GOT3 (cell line): ENCODE results near the gene TSHZ1.

ENCODE experiments used
- DNase-seq: peaks from one replicate; lab custom pipeline; 2025; ENCODE audit warnings: mixed read lengths; lab: John Stamatoyannopoulos, UW

The TSHZ1 gene

DNA sequence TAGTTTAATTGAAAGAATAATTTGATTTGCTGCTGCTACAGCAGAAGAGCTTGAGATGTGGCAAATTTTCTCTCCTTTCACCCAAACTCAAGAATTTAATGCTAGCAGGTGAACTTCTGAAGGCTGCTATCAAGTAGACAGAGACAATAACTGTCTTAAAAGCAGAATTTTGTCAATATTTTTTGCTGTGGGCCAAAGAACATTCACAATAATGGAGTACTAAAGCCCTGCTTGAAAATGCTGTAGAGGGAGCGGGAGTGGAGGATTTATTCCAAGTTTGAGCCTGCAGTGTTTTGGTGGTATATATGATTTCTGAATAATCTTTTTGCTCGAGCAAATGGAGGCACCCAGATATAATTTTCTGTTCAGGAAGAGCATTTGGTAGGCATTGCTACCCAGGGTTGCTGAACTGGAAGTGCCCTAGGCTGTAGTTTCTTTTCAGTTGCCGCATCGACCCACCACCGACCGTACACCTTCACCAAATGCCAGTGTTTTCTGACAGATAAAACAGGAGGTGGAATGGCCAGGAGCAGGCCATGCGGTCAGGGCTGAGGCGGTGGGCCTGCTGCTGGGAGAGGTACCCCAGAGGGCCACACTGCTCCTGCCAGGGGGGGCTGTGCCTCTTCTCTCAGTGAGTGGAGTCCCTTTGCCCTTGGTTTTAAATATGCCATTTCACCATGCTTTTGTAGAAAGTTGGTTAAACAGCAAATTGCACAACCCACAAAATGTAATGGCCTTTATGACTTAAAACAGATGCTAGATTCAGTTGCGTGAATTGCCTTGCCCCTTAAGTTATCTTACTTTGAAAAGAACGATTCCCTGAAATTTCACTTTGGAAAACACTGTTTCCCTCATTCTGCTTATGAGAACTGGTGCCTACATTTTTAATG, 36.4 kb downstream of the TSHZ1 start:
- DNase-seq = no peak

DNA sequence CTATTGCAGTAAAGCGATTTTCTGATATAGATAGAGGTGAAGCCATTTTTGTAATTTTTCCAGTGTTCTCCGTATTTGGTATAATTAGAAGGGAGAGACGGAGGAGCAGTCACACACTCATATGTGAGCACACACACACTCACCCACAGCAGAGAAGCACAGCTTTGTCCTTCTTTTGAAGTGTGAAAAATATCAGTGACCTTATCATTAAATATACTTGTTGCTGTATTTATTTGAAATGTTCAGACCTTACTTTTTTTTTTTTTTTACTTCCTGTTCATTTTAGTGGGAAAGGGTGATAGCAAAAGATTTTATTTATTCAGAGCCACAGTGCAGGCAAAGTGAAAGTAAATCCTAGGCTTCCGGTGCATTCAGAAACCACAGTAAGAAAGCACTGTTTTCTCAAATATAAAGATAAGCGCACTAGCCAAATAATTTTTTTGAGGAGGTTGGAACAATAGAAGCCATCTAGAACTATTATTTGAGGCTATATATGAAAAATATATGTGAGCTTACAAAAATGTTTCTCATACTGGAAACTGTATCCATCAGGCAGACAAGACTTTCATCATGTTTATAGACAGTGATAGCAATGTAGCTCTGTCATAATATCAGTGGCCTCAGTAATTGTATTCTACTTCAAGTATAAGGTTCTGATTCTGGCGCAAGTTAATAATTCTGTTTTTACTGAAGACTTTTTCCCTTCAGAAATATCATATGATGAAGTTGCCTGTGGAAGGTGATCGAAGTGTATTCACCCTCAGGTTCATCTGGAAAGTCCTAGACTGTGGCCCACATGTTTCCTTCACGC, 37.2 kb downstream of the TSHZ1 start:
- no peak for DNase-seq

DNA sequence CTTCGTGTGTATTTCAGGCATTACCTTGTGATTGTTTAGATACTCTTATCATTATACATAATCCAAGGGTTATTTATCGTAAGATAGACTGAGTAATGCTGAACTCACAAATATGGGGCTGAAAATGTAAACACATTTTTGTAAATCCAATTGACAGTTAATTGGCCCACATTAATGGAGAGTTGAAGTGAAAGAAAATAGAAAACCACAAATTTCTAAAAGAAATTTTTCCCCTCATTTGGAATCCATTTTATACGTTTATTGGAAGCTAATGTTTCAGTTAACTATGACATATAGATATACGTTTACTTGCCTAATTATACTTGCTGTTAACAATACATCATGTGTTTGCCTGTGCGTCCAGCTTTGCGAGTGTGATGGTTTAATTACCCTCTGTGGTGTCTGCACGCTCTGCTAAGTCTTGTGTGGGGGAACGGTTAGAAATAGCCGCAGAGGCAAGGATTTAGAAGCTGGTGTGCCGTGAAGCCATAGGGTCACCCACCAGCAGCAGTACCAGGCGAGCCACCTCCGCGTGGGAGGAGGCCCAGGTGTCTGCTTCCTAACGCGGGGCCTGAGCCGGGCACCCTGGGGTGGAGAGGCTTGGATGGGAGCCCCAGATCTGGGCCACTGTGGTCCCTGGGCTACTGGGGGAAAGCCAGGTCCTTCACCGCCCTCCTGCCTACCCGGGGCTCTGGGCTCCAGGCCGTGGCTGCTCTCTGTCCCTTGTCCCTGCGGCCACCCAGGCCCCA, 38.0 kb downstream of the TSHZ1 start:
- DNase-seq = no peak

DNA sequence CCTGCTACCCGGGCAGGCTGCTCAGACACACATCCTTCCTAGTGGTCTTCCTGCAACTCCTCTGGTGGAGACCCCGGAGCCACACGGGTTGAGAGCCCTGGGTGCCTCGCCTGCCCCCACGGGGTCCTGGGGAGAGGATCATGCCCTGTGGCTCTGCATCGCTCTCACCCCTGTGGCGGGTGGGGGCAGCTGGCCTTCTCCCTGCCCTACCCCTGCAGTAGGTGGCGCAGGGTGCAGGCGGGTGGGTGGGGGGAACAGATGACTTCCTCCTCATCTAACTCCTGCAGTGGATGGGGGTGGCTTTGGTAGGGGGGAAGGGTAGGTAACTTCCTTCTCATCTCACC, 38.5 kb downstream of the TSHZ1 start:
- no peak for DNase-seq

DNA sequence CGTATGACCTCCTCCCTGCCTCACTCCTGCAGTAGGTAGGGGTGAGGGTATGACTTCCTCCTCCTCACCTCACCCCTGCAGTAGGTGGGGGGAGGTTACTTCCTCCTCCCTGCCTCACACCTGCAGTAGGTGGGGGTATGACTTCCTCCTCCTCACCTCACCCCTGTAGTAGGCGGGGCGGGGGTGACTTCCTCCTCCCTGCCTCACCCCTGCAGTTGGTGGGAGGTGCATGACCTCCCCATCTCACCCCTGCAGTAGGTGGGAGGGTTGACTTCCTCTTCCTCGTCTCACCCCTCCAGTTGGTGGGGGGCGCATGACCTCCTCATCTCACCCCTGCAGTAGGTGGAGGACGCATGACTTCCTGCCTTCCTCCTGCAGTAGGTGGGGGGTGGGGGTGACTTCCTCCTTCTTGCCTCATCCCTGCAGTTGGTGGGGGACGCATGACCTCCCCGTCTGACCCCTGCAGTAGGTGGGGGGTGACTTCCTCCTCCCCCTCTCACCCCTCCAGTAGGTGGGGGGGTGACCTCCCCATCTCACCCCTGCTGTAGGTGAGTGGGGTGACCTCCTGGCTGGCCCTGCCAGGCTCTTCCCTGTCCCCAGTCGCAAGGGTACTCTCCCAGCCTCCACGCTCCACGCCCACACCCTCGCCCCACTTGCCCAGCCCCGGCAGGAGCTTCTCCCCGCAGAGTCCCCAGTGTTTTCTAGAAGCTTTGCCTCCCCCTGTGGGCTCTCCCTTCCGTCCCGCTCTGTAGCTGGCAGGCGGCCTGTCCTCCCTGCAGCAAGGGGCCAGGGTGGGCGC, 39.3 kb downstream of the TSHZ1 start:
- DNase-seq = no peak

DNA sequence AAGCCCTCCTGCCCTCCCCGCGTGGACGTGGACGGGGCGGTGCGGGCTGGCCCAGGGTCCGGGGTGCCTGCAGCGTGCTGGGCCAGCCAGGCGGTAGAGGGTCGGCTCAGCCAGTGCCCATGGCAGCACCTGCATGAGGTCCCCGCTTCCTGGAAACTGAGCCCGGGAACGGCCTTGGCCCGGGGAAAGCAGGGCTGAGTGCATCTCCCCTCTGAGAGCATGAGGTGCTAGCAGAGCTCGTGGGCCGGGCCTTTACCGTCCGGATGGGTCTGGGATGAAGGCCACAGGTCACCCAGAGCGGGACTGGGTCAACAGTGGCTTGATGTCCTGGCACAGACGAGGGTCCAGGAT, 39.8 kb downstream of the TSHZ1 start:
- no peak for DNase-seq

DNA sequence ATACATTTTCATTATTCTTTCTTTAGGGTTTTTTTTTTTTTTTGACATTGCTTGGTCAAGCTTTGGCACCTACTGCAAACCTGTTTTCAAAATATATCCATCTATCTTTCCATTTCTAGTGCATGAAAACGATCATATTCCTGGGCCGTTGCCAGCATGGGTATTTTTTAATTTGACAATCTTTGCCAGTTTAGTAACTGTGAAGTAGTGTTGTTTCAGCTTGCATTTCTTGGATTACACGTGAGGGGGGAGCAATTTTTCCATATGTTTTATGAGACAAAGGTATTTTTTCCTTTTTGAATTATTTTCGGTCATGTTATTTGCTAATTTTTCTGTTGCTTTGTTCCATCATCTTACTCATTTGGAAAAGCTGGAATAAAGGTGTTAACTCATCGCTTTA, 40.9 kb downstream of the TSHZ1 start:
- no peak for DNase-seq

DNA sequence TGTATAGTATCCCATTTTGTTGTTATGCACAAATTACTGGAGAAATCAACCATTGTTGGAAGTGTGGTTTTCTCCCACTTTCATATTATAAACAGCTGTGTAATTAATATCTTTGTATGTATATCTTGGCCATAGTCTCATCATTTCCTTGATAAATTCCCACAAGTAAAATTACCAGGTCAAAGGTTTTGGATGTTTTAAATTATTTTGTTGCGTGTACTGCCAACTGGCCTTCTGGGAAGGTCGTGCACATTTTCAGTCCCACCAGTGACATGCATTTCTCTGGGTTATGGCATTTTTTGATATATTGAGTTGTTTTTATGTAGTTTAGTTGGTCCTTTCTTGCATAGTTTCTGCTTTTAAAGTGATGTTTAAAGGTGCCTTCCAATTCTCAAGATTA, 41.5 kb downstream of the TSHZ1 start:
- no peak for DNase-seq

DNA sequence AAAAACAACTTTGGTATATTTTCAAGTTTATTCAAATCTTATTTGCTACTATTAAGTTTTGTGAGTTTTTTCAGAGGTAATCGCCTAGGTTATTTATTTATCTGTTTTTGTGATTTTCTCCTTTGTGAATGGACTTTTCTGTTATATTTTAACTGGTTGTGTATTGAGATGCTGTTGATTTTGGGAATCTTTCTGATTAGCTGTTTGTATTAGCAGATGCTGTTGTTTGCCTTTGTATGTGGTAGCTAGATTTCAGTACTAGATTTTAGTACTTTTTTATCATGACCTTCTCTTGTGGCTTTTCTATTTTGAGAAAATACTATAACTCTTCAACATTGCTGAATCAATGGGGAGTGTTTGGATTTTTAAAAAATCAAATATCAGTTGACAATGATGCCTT, 42.4 kb downstream of the TSHZ1 start:
- DNase-seq = no peak

DNA sequence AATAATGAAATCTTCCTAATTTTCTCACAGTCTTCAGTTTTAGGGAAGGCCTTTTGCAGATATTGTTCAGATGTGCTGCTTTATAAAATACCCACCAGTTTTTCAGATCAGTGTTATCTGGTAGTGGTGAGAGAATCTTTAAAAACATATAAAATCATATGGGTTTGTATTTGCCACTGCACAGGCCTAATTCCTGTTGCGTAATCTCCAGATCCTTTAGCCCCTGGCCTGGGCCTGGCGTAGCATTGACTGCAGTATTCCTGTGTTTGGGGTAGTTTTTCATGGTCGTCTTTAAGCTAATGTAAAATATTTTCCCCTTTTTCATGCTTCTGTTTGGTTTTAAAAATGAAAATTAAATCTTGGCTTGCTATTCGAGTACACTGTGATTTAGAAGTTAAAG, 43.2 kb downstream of the TSHZ1 start:
- no peak for DNase-seq

DNA sequence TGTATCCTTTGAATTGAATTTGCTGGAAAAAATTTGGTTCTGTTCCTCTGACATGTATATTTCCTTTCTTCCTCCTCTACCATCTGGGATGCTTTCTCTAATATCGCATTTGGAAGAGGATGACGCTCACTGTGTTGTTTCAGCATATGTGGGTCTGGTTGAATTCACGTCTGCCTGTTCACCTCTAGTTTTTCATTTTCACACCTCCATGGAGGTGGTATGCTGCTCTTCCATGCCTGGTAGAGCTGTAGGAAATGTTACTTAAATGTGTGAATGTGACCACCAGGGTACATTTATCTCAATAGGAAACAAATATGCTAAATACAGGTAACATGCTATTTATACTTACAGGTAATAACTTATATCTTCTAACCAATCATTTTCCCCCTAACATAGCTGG, 44.5 kb downstream of the TSHZ1 start:
- no peak for DNase-seq

DNA sequence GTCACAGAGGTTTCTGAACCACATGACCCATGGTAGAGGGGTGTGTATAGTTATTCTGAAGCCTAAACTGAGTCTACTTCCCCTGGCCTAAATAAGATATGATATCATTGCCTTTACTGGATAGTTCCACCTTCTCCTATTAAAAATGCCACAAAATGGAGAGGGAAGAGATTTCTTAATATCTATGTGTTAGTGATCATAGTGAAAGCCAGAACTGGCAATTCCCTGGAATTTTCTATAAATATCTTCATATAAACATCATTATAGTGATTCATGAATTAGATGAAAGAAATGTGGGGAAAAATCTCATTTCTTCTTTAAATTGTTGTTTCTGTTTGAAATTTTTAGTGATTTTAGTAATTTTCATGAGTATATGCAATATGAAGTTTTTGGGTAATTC, 45.8 kb downstream of the TSHZ1 start:
- DNase-seq = no peak

DNA sequence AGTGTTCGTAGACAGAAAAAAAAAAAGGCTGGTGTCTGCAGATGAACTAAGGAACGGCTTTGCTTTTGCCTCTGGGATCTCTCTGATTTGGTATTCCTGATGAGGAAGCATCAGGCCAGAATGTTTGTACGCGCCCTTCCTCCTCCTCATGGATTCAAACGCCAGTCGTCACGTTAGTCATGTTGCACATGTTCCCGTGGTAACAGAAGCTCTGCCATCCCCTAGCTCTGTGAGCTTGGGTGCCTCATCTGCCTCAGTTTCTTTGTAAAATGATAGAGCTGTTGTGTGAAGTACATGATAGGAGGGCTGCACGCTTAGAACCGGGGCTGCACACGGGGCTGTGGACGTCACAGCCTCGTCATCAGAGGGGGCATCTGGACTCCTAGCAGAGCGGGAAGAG, 47.0 kb downstream of the TSHZ1 start:
- DNase-seq = no peak

DNA sequence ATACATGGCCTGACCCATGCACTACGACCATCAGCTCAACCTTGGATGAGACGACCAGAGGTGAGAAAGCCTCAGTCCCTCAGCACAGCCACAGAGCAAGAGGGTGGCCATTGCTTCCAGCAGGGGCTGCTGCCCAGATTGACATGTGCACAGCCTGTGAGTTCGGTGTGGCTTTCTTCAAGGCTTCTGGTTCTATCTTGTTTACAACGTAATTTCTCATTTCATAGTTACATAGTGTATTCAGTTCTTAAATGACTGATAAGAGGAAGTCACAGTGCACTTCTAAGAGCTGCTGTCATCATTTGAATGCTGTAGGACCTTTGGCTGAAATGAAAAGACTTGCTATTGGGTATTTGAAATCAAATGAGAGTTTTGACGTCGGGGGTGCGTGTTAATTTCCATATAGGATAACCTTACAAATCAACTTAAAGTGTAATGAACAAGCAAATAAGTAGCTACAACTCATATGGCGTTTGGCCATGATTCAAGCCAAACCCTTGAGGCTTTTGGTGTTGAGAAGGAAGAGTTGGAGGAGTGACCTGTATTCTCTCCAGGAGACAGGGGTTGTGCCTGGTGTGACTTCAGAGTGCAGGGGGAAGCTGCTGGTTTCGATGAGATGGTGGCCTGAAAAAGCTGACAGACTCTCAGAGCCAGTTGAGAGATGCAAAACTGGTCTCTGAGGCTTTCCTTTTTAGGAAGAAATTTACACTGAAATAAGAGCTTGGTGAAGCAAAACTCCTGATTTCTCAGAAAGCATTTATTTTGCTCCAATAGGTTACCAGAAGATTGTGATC, 51.0 kb downstream of the TSHZ1 start:
- DNase-seq = no peak

DNA sequence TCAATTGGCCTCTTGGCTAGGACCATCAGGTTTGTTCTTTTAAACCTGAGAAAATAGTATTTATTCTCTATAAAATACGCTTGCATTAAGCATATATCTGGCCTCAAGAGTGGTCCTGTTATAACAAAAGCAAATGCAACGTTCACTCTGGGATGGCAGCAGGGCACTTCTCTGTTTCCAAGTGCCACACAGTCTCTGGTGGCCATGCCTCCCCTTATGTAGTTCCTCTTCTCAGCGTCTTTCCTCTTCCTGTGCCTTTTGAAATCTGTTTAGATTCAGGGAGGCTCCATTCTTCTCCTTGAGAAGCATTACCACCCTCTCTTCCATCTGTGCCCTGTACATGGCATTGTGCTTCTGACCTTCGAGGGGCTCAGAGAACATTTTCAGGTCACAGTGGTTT, 51.9 kb downstream of the TSHZ1 start:
- DNase-seq = no peak

DNA sequence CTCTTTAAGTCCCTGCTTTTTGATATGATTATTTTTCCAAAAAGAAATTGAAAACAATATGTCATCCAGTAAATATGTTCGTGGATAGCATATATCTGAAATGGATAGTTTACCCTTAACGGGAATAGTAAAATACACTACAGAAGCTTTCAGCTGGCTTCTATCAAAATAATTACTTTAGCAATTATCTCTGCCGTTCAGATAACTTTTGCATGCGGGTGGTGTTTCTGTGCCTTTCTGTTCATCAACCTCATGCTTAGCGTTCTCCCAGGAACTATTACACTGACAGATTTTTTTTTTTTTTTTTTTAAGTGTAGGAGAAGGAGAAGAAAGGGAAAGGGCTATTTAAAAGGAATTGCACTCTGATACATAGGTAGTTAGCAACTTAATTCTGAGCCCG, 53.6 kb downstream of the TSHZ1 start:
- no peak for DNase-seq

DNA sequence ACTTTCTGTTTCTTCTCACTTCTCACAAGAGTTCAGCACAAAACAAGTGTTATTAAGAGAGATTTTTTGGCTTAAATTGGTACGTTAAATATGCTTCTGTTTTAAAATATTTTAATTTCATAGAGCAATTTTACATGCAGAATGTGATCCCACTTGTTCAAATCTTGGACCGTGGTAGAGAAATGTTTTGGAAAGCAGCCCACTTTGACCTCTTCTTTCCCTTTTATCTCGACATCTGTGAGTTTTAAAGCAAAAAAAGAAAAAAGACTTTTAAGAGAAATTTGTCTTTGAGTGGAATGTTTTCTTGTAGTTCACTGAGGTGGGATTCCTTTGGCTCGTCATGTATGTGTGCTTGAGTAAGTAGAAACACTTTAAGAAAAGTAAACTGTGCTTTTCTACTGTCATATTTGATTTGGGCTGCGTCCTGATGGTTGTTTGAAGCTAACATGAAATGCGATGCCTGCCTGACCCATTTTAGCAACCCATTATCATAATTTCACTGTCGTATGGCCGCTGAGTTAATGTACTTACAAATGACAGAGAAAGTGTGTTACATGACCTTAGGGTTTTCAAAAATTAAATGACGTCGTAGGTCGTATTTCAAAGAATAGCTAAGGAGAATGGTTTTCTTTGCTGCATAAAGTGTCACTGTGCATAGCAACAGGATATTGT, 54.5 kb downstream of the TSHZ1 start:
- DNase-seq = no peak

DNA sequence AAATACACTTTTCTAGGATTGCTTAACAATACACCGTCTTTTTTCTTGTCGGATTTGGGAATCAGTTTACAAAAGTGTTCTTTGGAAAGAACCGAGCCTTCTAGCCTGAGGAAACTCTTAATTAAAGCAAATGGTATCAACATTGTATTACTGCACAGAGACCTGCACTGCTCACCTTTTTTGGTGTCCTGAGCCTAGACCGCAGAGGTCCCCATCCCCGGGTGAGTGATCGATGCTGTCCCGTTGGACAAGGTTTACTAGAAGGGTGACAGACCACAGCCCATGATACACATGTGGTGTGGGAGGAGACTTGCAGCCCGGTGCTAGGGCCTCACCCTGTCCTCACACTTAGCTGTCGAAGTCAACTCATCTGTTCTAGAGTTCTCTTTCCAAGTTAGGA, 55.3 kb downstream of the TSHZ1 start:
- DNase-seq = no peak

DNA sequence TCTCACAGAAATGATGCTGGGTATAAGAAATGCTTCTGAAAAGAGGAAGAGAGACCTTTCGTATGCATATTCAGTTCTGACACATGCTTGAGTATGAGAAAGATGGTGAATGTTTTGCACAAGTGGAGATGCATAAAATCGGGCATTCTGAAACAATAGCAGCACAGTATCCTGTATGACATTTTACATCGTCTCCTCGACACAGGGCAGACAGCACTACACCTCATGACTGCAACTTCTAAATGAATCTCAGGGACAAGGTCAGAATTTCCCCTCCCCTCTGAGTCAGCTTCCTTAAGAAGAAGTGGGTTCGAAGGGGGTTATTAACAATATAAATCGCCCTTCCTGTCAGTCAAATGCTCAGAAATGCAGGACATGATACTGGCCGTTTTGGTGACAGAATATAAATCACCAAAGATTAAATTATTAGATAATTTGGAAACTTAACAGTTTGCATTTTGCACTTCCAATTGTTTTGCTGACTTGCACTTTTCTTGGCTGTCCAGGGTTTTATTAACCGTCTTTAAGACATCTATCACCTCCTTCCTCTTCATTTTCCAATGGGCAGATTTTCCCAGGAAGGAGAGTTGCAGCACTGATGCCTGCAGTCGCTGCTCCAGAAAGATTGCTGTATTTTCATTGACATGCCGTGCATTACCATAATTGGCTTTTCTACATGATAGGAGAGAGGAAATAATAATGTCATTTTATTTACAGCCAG, 57.2 kb downstream of the TSHZ1 start:
- DNase-seq = no peak

DNA sequence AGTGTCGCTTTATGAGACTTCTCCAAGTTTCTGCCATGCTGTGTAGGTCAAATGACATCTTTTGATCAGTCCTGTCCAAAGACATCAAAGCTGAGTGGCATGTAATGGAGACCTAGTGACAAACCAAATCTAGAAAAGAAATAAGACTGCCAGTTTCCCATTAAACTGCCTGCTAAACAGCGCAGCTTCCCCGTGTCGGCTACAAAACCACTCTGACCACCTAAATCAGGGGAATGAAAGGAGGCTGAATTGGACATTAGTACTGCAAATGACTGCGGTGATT, 57.7 kb downstream of the TSHZ1 start:
- DNase-seq = no peak
